MCF 10A (cell line): Measurements from ENCODE around the gene CALCR. TPM values are rescaled to one million over a fixed set of nuclear protein-coding genes. Genes with fewer than 3 reads are reported as not detected.

Source experiments
- BruUV-seq: library from RNA; stranded (reverse); fragments of 400-500 nt; replicated peaks from 2 replicates; lab custom pipeline; 2021; lab: Mats Ljungman, UMichigan
- CTCF ChIA-PET: fragments of 300-600 bp; sonication (Branson Sonifier 250); formaldehyde crosslinking; extraction: SDS; loops from one replicate; lab custom pipeline; 2021; ENCODE audit warnings: antibody characterized with exemption, inconsistent platforms; lab: Yijun Ruan, JAX
- POLR2A ChIA-PET: fragments of 300-600, 350-650 bp; sonication (Branson Sonifier 250); formaldehyde crosslinking; extraction: SDS; loops from one replicate; lab custom pipeline; 2020; ENCODE audit warnings: antibody characterized with exemption, inconsistent platforms; lab: Yijun Ruan, JAX
- DNase-seq: peaks from one replicate; pipeline ENCODE4 v3.0.0-alpha.2; 2018; ENCODE audit not compliant: unreplicated experiment
- H3K27ac Mint-ChIP-seq: one replicate; pipeline ENCODE4 v1.8.0; 2022; ENCODE audit warnings: mild to moderate bottlenecking, low read depth, mixed read lengths; ENCODE audit not compliant: unreplicated experiment
- H3K27me3 Mint-ChIP-seq: one replicate; pipeline ENCODE4 v1.8.0; 2022; ENCODE audit warnings: mixed read lengths; ENCODE audit not compliant: insufficient read depth, unreplicated experiment
- H3K36me3 Mint-ChIP-seq: one replicate; pipeline ENCODE4 v1.8.0; 2022; ENCODE audit warnings: mild to moderate bottlenecking, moderate library complexity, mixed read lengths; ENCODE audit not compliant: insufficient read depth, unreplicated experiment
- H3K4me1 Mint-ChIP-seq: one replicate; pipeline ENCODE4 v1.8.0; 2022; ENCODE audit warnings: mixed read lengths; ENCODE audit not compliant: insufficient read depth, unreplicated experiment
- H3K4me3 Mint-ChIP-seq: one replicate; pipeline ENCODE4 v1.8.0; 2022; ENCODE audit warnings: mild to moderate bottlenecking, moderate library complexity, mixed read lengths; ENCODE audit not compliant: unreplicated experiment
- H3K9me3 Mint-ChIP-seq: one replicate; pipeline ENCODE4 v1.8.0; 2022; ENCODE audit warnings: mixed read lengths; ENCODE audit not compliant: unreplicated experiment
- intact Hi-C: fragments of 100-400 bp; cut with micrococcal nuclease; formaldehyde crosslinking; loops from 2 replicates; pipeline ENCODE4 v1.14.1; 2022
- total RNA-seq: library from RNA; stranded (reverse); gene quantifications from 2 replicates; pipeline ENCODE4 v1.2.3, GENCODE V29; 2022
- TF ChIP-seq, protein P1 (sequence below): fragments of 200-600 bp; IDR thresholded peaks from one replicate; pipeline ENCODE4 v1.8.0; 2022; ENCODE audit warnings: antibody characterized with exemption, mild to moderate bottlenecking; ENCODE audit not compliant: unreplicated experiment

Gene CALCR
- total RNA-seq, 1 experiment from 2014 or later: not detected

DNA sequence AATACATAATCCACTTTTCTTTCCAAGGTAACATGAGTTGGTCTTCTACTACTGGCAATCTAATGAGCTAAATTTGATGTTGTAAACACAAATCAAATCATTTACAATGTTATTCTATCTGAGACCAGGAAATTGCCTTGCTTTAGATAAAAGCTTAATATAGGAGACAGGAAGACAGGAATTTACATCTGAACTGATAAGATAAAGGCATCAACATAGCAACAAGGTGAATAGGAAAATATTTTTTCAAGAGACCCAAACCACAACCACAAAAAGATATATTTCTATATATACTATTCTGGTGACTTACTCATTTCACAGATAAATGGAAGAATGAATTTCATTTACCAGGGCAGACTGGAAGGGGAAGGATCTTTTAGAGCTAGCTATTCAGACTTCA, 46.3 kb upstream of the CALCR start:
- intact Hi-C loops: loop anchor here (10.0 kb wide), 1 partner anchor 284 kb away; the partner anchor contains the start of gene GNGT1
- TF ChIP-seq, protein P1, sequence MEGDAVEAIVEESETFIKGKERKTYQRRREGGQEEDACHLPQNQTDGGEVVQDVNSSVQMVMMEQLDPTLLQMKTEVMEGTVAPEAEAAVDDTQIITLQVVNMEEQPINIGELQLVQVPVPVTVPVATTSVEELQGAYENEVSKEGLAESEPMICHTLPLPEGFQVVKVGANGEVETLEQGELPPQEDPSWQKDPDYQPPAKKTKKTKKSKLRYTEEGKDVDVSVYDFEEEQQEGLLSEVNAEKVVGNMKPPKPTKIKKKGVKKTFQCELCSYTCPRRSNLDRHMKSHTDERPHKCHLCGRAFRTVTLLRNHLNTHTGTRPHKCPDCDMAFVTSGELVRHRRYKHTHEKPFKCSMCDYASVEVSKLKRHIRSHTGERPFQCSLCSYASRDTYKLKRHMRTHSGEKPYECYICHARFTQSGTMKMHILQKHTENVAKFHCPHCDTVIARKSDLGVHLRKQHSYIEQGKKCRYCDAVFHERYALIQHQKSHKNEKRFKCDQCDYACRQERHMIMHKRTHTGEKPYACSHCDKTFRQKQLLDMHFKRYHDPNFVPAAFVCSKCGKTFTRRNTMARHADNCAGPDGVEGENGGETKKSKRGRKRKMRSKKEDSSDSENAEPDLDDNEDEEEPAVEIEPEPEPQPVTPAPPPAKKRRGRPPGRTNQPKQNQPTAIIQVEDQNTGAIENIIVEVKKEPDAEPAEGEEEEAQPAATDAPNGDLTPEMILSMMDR: no peak
- H3K4me1 Mint-ChIP-seq: peaks cover 6% of the 10 kb centered on the region
- POLR2A ChIA-PET: no interaction called here
- H3K4me3 Mint-ChIP-seq: no peak overlapping the region
- no peak for DNase-seq
- H3K27me3 Mint-ChIP-seq: peaks cover 79% of the 10 kb centered on the region
- H3K9me3 Mint-ChIP-seq: no peaks in the 10 kb centered on the region
- H3K36me3 Mint-ChIP-seq: no peaks in the 10 kb centered on the region
- BruUV-seq: no TSS peak
- H3K27ac Mint-ChIP-seq: no peak overlapping the region
- CTCF ChIA-PET: interaction anchor here (0.6 to 3.0 kb wide), 15 partner anchors 8 to 816 kb away, joined by 3 to 27 read pairs (median 5); no protein-coding TSS in a partner anchor

DNA sequence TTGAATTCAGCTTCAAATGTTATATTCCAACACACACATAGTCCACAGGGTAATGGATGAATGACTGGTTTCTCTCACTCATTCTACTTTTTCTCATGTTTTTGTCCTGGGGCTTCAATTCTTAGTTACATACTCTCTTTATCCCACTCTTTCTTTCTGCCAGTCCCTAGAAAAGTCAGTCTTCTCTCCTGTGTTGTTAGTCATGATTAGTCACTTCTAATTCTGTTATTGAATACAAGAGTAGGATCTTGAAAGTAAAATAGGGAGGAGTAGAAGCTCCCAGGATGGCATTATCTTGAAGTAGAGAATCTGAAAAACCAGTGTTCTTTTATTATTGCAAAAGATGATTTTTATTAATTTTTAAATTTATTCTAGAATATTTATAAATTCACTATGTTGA, 45.5 kb upstream of the CALCR start:
- ChIA-PET POLR2A (no interaction called here), CTCF (interaction anchor here (0.7 to 3.0 kb wide), 3 partner anchors 7 to 755 kb away, joined by 3 to 27 read pairs (median 5); no protein-coding TSS in a partner anchor)
- no peak overlapping the region for H3K4me3 Mint-ChIP-seq
- TF ChIP-seq, protein P1: no peak
- DNase-seq: no peak
- no peak overlapping the region for H3K27ac Mint-ChIP-seq
- BruUV-seq: no TSS peak
- no peaks in the 10 kb centered on the region for H3K9me3 Mint-ChIP-seq
- intact Hi-C loops: loop anchor here (10.0 kb wide), 1 partner anchor 285 kb away; the partner anchor contains the start of gene GNGT1
- H3K4me1 Mint-ChIP-seq: peaks cover 6% of the 10 kb centered on the region
- H3K36me3 Mint-ChIP-seq: no peaks in the 10 kb centered on the region
- H3K27me3 Mint-ChIP-seq: peaks cover 79% of the 10 kb centered on the region

DNA sequence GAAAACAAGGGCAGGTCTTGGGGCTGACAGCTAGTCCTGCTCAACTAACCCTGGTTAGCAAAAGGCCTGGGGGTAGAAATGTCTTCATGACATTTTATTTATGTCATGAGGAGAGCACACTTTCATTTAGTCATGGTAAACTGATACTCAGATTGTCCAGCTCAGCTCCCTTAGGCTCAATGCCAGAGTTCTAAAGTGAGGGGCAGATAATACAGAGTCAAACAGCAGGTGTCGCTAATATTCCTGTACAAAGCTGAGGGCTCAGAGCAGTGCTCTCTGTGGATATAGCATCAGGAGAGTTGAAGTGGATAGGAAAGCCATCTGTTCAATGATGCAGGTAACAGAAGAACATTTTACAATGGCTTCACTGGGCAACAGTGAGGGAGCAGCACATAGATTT, 26.8 kb upstream of the CALCR start:
- no TSS peak for BruUV-seq
- peak; percentile 20 for DNase-seq
- Mint-ChIP-seq H3K9me3 (no peaks in the 10 kb centered on the region), H3K27ac (no peak overlapping the region), H3K4me1 (no peaks in the 10 kb centered on the region), H3K36me3 (no peaks in the 10 kb centered on the region), H3K4me3 (no peak overlapping the region), H3K27me3 (peaks cover 87% of the 10 kb centered on the region)
- intact Hi-C loops: no loop called here
- TF ChIP-seq, protein P1: no peak
- POLR2A ChIA-PET: no interaction called here
- CTCF ChIA-PET: interaction anchor here (1.0 kb wide), 1 partner anchor 14 kb away, joined by 3 read pairs; no protein-coding TSS in a partner anchor

DNA sequence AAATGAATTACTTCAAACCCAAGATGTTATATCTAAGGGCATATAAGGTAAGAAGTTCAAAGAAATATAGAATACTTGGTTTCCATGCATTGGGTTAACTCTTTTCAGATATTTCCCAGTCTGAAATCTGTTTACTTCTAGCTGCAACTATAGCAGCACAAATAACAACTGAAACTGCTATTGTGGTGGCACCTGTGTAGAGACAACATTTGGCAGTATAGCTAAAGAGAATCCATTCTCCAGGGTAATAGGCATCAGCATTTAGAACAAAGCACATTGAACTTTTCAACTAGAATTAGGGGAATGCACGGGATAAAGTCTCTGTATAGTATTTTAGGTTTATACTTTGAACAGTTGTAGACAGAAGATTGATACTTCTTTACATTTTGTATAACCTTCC, 19.7 kb upstream of the CALCR start:
- TF ChIP-seq, protein P1: no peak
- H3K36me3 Mint-ChIP-seq: no peaks in the 10 kb centered on the region
- BruUV-seq: no TSS peak
- H3K4me1 Mint-ChIP-seq: no peaks in the 10 kb centered on the region
- ChIA-PET POLR2A (no interaction called here), CTCF (no interaction called here)
- no peak overlapping the region for H3K4me3 Mint-ChIP-seq
- H3K9me3 Mint-ChIP-seq: peaks cover 6% of the 10 kb centered on the region
- intact Hi-C loops: no loop called here
- peaks cover 84% of the 10 kb centered on the region for H3K27me3 Mint-ChIP-seq
- no peak overlapping the region for H3K27ac Mint-ChIP-seq
- no peak for DNase-seq
